NCI-H1105 treated with DMSO at 0.1 percent for 48 hours (cell line): ENCODE measurements around the gene TSHZ2.
"Not testable (repeated sequence)": the region's sequence is repeated elsewhere in the genome, so short reads cannot be mapped to it uniquely, and the experiment has no call there.

Source experiments
- DNase-seq: peaks from one replicate; lab custom pipeline; 2025; lab: John Stamatoyannopoulos, UW

TSHZ2 gene

DNA sequence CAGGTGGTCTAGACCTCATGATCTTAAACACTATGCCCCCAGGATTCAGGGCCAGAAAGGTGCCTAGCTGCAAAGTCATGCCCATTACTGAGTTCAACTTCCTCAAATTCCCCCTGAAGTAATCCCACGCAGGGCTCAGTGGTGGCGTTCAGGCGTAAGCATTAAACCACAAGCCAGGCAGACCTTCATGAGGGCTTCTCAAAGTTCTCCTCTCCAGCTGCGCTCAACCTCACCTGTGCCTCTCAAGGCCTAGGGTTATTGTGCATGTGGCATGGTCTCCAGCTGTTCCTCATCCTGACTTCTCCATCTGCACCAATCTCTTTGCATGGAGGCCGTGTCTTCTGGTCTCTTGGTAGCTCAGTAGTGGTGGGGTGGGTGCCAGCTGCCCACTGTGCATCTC lies 113.6 kb downstream of the TSHZ2 start:
- DNase-seq = no peak

DNA sequence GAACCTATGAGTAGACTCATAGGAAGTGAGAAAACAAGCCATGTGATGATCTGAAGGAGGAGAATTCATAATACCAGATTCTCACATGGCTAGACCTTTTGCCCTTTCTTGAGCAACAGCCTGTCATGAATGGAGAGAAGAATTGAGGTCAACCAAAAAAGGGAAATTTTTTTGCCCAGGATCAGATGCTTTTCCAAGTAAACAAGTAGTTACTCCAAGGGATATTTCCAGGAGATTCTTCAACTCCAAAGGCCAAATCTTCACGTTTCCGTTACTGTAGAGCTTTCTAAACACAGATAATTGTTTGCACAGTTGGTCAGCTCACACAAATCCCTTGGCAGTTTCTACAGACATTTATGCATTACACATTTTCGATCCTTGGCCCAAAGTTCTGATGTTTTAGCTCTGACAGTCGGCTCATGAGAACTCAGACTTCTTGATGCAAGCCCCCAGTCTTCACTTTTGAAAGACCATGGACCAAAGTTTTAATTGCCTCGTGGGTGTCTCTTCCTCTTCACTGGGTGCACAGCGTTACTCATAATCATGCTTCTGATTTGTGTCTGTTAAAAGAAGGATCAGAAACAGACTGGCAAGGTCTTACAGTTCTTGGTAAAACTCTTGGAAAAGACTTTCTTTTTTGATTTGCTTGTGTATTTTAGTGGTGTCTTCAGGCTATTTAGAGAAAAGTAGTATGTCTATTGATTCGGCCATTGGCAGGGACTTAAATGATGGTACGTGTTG lies 115.0 kb downstream of the TSHZ2 start:
- no peak for DNase-seq

DNA sequence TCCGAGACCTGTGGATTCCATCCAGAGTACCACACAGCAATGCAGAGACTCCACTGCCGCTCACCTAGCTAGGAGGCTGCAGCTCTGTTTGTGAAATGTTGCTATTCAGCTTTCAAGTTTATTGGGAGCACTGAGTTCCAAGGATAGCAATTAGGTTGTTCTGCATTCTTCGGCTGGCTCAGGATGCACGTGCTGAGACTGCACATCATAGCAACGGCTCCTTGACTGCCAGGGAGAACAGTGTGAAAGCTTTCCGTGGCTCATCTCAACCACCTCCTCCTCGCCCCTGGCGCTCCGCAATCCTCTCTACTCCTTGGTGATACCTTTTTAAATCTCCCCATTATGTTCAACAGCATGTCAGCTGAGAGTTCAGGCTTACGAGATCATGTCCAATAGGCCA lies 116.6 kb downstream of the TSHZ2 start:
- no peak for DNase-seq

DNA sequence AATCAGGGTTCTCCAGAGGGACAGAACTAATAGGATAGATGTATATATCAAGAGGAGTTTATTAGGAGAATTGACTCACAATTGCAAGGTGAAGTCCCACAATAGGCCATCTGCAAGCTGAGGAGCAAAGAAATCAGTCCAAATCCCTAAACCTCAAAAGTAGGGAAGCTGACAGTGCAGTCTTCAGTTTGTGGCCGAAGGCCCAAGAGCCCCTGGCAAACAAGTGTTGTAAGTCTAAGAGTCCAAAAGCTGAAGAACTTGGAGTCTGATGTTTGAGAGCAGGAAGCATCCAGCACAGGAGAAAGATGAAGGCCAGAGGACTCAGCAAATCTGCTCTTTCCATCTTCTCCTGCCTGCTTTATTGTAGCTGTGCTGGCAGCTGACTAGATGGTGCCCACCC lies 117.7 kb downstream of the TSHZ2 start:
- not testable (repeated sequence) for DNase-seq

DNA sequence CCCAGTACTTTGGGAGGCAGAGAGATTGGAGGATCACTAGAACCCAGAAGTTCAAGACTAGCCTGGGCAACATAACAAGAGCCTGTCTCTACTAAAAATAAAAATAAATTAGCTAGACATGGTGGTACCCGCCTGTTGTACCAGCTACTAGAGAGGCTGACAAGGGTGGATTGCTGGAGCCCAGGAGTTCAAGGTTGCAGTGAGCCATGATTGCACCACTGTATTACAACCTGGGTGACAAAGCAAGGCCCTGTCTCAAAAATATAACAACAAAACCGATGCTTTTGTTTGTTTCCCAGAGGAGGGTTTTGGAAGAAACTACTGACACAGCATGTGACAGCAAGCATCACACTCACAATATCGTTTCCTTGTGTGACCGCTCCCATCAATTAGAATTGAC lies 119.6 kb downstream of the TSHZ2 start:
- DNase-seq = no peak

DNA sequence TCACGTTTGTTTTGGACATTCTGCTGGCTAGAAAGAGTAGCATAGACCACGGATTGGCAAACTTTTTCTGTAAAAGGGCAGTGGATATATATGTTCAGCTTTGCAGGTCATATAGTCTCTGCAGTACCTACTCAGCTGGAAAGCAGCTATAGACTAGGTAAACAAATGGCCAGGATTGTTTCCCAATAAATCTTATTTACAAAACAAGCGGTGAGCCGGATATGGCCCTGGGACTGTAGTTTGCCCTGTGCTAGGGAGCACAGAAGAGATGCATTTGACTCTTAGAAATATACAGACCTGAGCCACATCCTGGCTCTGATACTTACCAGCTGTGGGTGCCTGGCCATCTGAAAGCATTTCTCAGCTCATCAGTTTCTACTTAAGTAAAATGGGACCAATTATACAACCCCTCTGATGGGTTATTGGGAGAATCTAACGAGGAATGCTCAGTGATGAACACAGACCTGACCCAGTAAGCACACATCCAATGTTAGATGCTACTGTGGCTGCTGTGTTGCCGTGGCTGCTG lies 120.7 kb downstream of the TSHZ2 start:
- DNase-seq = no peak

DNA sequence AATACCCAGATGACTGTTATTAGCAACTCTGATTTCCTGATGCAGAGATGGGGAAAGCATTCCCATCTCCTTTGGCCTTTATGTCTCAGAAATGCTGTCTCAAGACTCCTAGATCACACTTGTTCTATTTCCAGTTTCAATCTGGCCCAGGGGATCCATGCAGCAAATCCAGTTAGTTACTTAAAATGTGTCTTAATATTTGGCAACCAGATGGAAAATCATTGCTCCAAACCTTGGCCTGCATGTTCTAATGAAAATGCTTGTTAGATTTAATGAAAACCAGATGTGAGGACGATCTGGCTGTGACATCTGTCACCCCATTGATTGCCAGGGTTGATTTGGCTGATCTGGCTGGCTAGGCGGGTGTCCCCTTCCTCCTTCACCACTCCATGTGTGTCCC lies 125.2 kb downstream of the TSHZ2 start:
- DNase-seq = no peak

DNA sequence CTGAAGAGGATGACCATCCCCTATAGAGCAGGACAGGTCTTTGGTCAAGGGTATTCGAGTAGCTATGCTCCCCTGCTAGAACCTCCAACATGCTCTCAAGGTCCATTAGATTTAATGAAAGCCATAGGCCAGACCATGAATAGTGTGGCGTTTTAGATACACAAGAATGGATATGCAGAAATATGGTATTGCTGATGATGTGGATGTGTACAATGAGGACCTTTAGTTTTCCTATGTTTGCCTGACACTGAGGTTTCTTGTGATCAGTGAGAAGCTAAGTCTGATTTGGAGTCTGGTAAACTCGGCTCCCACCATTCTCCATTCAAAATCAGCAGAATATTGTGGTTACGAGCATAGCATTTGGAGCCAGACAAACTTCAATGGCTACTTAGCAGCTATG lies 125.6 kb downstream of the TSHZ2 start:
- no peak for DNase-seq

DNA sequence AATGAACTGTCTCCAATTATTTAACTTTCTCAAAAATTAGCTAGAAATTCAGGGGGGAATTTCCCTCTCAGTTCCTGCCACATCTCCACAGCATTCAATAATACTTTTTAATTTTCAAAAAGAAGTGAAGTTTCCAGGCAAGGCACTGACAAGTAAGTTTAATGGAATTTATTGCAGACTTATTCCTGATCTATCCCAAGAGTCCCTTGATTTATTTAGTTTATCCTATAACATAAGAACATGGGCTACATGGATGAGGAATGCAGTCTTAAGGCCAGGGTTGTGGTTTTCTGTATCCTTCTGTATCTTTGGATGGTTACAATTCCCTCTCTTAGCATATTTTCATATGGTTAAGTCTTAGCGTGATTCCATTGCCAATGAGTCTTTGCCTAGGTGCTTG lies 126.5 kb downstream of the TSHZ2 start:
- DNase-seq = no peak

DNA sequence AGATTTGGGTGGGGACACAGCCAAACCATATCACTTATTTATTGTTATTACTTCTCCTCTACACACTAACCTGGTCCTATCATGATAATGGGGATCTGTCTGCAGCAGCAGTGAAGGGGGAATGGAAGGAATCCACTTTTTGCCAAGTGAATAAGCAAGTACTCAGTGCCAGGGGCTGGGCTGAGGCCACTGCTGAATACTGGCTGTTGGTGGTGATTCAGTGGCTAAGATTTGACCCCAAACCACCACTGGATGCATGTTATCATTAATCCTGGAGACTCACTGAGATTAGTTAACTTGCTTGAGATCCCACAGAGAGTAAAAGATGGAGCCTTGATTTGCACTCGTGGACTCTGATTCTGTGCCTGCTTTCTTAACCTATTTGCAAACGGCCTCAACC lies 127.7 kb downstream of the TSHZ2 start:
- DNase-seq = no peak

DNA sequence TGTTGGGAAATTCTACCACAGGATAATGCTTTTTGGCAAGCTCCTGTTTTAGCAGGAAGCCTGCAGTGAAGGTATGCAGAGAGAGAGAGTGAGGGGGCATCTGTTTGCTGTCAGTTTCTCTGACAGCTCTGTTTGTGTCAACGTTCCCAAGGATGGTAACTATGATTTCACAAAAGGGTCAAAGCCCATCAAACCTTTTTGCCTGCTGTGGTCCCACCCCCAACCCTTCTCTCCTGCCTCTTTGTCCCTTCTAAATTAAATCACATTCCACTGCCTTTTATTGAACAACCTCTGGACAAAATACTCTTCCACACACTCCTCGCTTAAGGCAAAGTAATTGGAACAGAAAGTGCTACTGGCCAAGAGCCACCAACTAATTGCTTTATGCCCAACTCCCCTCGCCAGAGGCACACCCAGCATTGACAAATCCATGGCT lies 128.3 kb downstream of the TSHZ2 start:
- DNase-seq = peak; percentile 80

DNA sequence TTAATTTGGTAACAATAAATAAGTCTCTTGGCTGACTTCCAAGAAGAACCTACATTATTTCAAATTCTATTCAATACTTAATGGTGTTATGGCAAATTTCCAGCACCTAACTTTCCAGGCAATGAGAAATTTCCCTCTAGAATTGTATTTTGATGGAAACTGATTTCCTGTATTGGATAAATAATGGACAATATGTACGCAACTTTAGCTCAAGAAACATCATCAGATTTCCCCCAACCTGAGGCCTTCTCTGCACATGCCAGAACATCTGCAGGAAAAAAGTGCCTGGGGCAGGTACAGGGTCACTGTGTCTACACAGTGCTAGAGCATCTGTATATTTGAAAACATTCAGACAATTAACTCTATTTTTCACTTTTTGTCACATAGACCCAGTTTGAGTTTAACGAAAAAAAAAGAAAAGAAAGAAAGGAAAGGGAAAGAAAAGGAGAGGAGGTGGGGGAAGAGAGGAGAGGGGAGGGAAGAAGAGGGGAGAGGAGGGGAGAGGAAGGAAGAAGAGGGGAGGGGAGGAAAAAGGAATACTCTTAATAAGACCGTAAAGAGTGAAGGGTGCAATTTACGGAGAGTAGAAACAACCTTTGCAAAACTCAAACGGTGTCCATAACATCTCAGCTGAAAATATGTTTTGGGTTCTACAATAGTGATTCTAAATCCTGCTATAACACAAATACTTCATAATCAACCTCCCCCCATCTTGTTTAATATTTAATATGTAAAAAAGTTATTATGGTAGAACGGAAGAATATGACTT lies 130.0 kb downstream of the TSHZ2 start:
- peak; percentile 27 for DNase-seq

DNA sequence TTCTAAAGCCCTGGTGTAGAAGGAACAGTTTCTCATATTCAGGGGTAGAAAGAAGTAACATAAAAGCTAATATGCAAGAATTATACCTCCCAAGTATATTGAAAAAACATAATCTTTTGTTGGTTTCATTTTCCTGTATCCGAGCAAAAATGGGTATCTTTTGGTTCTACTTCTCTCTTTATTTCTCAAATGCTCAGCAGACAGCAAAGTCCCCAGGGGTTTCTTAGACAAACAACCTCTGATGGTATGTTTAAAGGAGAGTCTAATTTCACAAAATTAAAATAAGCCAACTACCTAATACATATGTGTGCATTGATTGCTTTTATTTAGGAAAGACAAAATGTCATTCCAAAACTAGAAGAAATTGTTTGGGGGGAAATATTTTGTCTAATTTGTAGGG lies 131.0 kb downstream of the TSHZ2 start:
- DNase-seq = no peak

DNA sequence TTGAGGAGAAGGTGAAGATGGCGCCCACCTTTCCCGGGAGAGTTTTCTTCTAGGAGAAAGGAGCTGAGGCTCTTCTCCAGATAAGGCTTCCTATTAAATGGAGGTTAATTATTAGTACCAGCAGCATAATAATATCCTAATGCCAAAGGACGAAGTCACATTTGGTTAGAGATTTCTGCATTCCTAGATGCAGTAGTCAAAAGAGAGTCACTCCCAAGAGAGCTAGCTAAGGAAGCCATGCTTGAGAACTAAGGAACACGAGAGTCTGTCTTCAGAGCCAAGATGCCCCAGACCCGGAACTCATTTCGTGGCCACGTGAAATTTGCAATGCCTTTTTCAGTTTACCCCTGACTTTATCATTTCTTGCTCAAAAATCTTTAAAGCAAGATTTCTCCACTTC lies 132.7 kb downstream of the TSHZ2 start:
- DNase-seq = no peak

DNA sequence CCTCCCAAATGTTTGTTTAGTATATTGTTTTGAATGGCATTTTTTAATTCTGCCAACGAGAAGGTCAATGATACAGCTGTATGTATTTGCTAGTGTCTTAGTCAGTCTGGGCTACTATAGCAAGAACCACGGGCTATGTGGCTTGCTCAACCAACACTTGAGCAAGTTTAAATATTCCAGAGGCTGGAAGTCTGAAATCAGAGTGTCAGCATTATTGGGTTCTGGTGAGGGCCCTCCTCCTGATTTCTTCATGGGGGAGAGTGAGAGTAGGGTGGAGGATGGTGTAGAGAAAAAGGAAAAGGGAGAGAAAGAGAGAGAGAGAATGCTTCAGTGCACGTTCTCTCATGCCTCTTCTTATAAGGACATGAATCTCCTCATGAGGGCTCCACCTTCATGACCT lies 144.6 kb downstream of the TSHZ2 start:
- no peak for DNase-seq

DNA sequence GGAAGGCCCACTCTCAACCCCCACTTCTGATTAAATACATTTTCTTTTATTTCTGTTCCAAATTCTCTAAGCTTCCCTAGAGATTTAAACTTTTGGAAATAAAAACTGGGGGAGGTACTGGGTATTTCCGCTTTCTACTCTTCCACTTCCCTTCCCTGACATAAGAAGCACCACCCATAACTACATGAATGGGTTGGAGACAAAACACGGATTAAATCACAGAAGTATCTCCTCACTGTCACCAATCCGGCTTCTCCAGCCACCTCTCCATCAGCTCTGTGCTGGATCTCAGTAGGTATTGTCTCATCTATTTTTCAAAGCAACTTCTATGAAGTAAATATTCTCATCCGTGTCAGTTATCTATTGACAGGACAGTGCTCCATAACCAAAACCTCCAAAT lies 150.7 kb downstream of the TSHZ2 start:
- DNase-seq = no peak

DNA sequence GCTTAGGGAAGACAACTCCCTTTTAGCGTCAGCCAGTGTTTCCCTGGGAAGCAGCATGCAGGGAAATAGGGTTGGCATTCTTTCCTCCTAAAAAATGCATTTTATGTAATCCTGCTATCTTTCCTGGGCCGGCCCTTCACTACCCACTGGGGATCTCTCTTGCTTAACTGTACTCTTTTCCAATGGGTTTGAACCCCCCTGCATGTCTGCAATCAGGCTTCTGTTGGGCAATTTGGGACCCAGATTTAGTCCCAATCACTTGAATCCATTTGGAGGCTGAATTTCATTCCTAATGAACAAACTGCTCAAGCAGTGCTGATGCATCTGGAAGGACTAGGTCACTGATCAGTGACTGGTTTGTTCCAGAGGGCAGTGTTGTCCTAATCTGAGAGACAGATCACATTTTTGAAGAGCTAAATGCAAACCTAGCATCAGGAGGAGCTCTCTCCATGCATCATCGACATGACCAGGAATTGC lies 152.0 kb downstream of the TSHZ2 start:
- no peak for DNase-seq

DNA sequence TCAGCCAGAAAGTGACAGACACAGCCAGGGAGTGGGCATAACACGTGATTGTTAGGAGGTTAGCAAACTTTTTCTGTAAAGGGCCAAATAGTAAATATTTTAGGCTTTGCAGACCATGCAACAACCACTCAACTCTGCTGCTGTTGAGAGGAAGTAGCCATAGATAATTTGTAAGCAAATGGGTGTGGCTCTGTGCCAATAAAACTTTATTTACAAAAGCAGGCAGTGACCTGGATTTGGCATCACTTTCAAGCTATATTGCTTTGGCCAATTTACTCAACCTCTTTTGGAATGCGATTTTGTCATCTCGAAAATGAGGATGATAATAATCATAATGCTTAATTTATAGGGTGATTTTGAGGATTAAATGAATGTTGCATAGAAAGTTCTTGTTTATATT lies 152.6 kb downstream of the TSHZ2 start:
- no peak for DNase-seq

DNA sequence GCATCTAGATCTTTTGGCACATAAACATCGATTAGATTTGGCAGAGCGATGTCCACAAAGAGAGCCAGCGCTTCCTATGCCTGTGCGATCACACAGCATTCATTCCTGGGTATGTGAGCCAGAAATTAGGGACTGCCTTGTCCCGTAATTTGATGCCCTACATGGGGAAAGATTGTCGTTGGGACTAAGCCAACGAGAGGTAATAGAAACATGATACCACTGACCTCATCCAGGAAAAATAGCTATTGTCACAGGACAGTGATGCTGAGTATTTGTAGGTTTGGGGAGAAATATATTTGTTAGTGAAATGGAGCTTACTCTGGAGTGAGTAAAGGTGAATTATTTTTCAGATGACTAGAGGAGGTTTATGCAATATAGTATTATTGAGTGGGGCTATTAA lies 154.0 kb downstream of the TSHZ2 start:
- DNase-seq = peak; percentile 77

DNA sequence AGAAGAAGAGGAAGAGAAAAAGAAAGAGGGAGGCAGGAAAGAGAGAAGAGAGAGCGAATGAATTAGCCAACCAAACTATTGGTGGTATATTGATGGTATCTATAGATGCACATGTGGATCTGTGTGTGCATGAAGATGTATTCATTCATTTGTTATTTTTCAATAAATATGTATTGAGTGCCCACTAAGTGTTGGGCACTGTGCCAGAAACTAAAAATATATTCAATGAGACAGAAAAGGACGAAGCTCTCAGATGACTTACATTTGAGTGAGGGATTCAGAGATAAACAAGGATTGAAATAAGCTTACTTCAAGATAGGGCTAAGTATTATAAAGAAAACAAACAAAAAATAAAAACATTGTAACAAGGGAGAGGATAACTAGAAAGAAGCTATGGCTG lies 154.9 kb downstream of the TSHZ2 start:
- DNase-seq = no peak

DNA sequence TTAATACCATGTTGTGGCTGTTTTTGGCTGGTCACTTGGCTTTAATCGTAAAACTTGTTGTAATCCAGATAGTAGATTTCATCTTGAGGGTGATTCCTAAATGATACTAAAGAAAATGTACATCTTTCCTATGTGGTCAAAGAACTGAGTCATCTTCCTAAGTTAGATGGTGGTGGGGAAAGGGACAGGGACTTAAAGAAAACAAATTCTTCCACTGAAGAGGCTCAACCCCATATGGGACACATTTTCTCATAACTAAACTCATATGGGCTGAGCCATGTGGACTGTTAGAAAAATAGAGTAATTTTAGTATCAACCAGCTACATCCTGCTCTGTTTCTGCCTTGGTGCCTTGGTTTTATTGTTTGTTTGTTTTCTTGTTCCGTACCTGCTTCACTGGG lies 155.8 kb downstream of the TSHZ2 start:
- no peak for DNase-seq

DNA sequence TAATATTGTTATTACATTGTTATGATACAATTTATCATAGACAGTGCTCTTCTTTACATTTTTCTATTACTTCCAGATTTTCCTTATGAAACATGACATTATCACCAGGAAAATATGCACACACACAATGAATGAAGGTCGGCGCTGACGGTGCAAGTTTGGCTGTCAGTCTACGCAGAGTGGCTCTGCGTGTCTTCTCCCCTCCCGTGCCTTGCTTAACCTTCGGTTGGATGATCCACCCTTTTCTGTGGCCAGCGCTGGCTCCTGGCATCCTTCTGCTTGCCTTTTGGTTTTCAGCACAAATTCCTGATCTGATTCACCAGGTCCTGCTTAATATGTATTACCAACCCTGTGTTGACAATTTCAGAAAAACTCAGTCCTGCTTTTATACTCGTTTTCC lies 157.4 kb downstream of the TSHZ2 start:
- no peak for DNase-seq

DNA sequence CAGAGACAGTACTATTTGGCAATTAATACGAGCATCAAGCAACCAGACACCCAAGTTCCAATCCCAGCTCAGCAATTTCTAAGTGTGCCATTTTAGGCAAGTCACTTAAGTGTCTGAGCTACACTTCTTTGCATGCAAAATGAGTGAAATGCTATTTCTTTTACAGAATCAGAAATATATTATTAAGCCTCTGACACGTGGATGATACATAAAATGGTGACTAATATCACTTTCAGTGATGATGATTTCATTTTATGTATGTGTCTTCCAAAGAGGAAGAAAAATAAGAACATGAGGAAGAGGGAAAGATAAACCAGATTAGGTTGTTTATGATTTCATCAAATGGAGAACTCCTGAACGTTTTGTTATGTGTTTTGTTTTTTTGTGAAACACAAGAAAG lies 158.6 kb downstream of the TSHZ2 start:
- no peak for DNase-seq
